Right hindlimb (tissue), 1 donor: ENCODE measurements around the gene F8.
"Not testable (repeated sequence)": the region's sequence is repeated elsewhere in the genome, so short reads cannot be mapped to it uniquely, and the experiment has no call there.

ENCODE experiments used
- DNase-seq: peaks from one replicate; pipeline ENCODE4 v3.0.0-alpha.2; 2018

F8 gene

GRCh38 chrX:154980330-154981115 lies 42.0 kb downstream of the F8 start:
- peak; percentile 73 for DNase-seq

GRCh38 chrX:154979629-154980028 lies 42.9 kb downstream of the F8 start:
- DNase-seq, result no peak

DNA sequence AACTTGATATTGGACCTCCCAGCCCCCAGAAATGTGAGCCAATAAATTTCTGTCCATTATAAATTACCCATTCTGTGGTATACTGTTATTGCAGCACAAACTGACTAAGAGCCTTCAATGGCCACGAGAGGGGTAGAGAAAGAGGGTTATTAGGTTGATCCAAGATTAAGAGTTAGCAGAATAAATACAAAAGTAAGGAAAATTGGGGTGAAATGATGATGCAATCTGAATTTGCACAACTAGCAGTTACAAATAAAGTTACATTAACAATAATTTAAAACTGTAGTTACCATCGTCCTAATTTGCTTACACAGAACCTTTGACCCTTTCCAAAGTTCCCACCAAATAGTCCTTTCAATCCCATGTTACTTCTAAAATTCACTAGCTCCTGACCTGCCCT lies 54.2 kb downstream of the F8 start:
- no peak for DNase-seq

DNA sequence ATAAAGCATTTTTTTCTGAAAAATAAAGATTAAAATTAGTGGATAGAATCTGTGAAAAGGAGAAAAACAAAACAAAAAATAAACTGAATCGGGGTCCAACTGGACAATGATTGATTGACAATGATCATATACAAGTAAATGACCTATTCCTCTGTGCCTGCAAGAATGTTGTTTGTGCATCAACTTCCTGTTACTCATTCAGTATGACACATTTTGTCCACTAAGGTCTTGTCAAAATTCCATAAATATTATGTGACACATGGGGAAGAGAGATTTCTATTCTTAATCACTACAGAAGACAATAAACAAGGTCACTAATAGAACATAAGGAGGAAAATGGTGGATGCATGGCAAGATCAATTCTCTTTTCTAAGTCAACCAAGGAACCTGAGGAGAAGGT lies 54.9 kb downstream of the F8 start:
- no peak for DNase-seq

DNA sequence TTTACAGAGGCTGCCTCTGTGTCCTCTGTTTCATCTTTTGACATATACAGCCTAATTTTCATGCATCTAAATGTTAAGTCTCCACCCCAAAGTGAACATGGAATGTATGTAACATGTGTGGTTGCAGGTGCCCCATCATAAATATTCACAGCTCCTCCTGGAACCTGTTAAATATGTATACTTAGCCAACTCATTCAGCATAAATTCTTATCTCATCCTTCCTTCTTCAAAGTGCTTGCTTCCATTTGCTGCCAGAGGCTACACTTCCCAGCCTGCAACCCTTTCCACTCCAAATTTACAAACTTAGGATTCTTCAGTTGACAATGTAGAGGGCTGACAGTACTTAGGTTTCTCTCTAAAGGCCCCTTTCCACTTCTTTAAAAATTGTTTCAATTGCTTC lies 60.6 kb downstream of the F8 start:
- DNase-seq, result no peak

DNA sequence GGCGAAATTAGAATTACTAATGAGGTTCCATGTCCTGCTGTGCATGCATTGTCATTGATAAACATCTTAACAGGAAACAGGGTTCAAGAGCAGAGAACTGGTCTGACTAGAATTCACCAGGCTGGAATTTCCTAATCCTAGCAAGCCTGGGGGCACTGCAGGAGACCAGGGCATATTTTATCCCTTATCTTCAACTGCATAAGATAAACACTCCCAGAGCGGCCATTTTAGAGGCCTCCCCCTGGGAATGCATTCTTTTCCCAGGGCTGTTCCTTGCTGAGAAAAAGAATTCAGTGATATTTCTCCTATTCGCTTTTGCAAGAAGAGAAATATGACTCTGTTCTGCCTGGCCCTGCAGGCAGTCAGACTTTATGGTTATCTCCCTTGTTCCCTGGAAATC lies 66.7 kb downstream of the F8 start:
- DNase-seq, result not testable (repeated sequence)

DNA sequence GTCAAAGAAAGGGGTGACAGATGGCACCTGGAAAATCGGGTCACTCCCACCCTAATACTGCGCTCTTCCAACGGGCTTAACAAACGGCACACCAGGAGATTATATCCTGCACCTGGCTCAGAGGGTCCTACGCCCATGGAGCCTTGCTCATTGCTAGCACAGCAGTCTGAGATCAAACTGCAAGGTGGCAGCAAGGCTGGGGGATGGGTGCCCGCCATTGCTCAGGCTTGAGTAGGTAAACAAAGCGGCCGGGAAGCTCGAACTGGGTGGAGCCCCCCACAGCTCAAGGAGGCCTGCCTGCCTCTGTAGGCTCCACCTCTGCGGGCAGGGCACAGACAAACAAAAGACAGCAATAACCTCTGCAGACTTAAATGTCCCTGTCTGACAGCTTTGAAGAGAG lies 83.3 kb downstream of the F8 start:
- DNase-seq, result not testable (repeated sequence)

GRCh38 chrX:154924771-154925170 lies 97.8 kb downstream of the F8 start:
- not testable (repeated sequence) for DNase-seq

DNA sequence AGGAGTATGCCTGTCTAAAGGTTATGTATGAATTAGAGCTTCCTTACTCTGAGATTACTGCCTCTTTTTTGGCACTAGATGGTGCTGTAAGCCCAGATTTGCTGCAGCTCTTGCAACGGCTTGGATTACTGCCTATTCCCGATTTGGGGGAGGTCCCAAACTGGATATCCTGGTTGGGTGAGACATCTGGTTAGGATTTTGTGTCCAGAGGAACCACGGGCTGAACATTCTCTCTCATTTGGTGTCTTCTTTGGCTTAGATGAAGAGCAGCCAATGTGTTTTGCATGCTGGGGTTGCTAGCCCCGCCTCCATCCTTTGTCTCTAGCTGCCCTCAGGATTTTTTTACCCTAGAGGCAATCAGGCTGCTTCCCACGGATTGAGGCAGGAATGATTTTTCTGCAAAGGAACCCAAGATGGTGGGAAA lies 104.5 kb downstream of the F8 start:
- peak; percentile 68 for DNase-seq

DNA sequence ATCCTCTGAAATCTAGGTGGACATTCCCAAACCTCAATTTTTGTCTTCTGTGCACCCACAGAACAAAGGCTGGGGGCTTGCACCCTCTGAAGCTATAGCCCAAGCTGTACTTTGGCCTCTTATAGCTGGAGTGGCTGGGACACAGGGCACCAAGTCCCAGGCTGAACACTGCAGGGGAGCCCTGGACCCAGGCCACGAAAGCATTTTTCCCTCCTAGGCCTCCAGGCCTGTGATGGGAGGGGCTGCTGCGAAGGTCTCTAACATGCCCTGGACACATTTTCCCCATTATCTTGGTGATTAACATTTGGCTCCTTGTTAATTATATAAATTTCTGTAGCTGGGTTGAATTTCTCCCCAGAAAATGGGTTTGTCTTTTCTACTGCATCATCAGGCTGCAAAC lies 108.5 kb downstream of the F8 start:
- no peak for DNase-seq

GRCh38 chrX:154910528-154910927 lies 112.0 kb downstream of the F8 start:
- not testable (repeated sequence) for DNase-seq

DNA sequence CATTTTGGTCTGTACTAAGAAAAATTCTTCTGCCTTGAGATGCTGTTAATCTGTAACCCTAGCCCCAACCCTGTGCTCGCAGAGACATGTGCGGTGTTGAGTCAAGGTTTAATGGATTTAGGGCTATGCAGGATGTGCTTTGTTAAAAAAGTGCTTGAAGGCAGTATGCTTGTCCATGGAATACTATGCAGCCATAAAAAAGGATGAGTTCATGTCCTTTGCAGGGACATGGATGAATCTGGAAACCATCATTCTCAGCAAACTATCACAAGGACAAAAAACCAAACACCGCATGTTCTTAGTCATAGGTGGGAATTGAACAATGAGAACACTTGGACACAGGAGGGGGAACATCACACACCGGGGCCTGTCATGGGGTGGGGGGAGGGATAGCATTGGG lies 112.5 kb downstream of the F8 start:
- DNase-seq, result not testable (repeated sequence)

DNA sequence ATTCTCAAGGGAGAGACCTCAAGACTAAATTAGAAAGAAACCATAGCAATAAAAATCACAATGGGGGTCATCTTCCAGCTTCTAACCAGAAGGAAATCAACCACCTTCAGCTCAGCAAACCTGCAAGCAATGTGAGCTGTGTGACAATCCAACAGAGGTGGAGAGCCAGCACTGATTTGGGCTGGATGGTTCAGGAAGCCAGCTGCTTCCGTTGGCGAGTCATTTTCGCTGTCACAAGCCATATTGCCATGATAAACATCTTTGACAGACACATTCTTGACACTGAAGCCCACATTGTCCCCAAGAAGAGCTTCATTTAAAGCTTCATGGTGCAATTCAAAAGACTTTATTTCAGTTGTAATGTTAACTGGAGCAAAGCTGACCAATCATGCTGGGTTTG lies 113.7 kb downstream of the F8 start:
- DNase-seq, result no peak

GRCh38 chrX:154902408-154902807 lies 120.1 kb downstream of the F8 start:
- no peak for DNase-seq

DNA sequence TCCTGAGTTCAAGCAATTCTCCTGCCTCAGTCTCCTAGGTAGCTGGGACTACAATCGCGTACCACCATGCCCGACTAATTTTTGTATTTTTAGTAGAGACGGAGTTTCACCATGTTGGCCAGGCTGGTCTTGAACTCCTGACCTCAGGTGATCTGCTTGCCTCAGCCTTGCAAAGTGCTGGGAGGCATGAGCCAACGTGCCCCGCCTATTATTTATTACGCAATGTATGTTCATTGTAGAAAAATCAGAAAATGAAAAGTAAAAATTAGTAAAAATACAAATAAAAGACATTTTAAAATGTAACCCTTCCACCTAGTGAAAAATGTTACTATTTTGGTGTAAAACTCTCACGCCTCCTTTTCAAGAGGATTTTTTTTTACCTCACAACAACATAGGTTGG lies 122.2 kb downstream of the F8 start:
- no peak for DNase-seq

DNA sequence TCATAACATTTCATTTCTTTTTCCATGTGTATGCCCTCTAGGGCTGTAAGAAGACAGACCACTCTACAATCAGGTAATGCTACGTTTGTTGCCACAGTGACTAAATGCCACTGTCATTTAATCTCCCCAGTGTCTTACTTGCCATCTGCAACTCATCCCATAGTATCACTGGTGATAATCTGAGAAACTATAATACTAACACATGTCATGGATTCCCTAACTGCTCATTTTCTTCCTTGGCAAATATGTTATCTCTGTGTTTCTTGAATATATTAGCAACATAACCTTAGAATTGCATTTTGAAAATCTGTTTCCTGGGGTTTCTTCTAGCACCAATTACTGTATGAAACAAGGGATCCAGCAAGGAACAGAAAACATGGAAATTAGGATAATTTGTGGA lies 130.2 kb downstream of the F8 start:
- no peak for DNase-seq

- DNase-seq, result no peak
Observed at GRCh38 chrX:154890990-154891639, 131.4 kb downstream of the F8 start.

GRCh38 chrX:154886789-154887221 lies 135.7 kb downstream of the F8 start:
- DNase-seq, result not testable (repeated sequence)

DNA sequence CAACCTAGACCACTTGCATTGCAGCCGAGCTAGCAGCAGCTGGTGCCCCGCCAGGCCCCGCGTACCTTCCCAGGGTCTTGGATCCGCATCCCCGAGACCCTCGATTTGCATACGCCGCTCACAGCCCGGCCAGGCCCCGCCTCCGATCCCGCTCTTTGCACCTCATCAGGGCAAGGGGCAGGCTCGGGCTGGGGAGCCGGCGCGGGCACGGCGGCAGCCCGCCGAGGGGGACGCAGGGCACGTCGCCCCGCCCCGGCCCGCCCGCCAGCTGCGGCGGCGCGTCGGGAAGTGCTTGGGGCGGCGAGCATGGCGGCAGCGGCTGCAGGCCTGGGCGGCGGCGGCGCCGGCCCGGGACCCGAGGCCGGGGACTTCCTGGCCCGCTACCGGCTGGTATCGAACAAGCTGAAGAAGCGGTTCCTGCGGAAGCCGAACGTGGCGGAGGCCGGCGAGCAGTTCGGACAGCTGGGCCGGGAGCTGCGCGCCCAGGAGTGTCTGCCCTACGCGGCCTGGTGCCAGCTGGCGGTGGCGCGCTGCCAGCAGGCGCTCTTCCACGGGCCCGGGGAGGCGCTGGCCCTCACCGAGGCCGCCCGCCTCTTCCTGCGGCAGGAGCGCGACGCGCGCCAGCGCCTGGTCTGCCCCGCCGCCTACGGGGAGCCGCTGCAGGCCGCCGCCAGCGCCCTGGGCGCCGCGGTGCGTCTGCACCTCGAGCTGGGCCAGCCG lies 136.3 kb downstream of the F8 start, which contains the start of gene F8A1:
Gene F8A1 (plus strand): TSS at position 287 of the 720 bp plus-strand sequence. CDS start 20 bp downstream, at position 307.
- DNase-seq, result not testable (repeated sequence)

DNA sequence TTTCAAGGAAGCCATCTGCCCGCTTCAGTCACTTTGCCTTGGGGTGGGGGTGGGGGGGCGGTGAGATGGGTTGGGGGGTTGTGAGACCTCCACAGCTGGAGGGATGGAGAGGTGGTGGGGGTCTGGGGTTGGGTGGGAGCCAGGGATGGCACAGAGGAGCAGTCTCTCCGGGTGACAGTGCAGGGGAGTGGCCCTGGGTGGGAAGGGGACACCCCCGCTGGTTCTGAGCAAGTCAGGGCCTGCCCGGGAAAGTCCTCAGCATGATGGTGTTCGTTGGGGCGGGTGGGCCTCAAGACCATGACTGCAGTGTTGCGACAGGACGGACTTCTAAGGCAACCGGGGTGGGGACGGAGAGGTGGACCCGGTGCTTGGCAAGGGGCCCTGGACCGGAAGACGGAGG lies 137.0 kb downstream of the F8 start:
- not testable (repeated sequence) for DNase-seq

DNA sequence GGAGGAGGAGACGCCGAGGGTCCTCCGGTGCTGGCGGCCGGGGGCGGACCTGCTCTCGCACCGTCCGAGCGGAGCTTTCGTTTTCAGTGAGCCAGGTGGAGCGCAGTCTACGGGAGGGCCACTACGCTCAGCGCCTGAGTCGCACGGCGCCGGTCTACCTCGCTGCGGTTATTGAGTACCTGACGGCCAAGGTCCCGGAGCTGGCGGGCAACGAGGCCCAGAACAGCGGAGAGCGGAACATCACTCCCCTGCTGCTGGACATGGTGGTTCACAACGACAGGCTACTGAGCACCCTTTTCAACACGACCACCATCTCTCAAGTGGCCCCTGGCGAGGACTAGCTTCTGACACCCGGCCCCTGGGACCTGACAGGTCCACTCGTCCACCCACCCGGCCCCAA lies 137.5 kb downstream of the F8 start:
- not testable (repeated sequence) for DNase-seq

DNA sequence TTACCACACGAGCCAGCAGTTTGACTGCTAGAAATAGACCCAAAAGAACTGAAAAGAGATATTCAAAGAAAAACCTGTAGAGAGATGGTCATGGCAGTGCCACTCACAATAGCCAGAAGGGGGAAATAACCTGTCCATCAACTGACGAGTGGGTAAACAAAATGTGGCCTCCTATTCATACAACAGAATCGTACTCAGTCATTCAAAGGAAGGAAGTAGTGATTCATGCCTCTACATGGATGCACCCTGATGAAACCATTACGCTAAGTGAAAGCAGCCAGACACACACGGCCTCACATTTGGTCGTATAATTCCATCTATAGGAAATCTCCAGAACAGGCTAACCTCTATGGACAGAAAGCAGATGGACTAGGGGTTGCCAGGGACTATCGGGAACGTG lies 138.5 kb downstream of the F8 start:
- DNase-seq, result not testable (repeated sequence)

- no peak for DNase-seq
Observed at GRCh38 chrX:154873329-154873728, 149.2 kb downstream of the F8 start.

DNA sequence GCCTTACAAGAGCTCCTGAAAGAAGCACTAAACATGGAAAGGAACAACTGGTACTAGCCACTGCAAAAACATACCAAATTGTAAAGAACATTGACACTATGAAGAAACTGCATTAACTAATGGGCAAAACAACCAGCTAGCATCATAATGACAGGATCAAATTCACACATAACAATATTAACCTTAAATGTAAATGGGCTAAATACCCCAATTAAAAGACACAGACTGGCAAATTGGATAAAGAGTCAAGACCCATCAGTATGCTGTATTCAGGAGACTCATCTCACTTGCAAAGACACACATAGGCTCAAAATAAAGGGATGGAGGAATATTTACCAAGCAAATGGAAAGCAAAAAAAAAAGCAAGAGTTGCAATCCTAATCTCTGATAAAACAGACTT lies 154.0 kb downstream of the F8 start:
- not testable (repeated sequence) for DNase-seq
